Measurements from ENCODE around the gene ARF1. TPM values are rescaled to one million over a fixed set of nuclear protein-coding genes. Genes with fewer than 3 reads are reported as not detected.

The ARF1 gene
- total RNA-seq, 2 experiments from 2014 or later = 163 to 322 TPM

DNA sequence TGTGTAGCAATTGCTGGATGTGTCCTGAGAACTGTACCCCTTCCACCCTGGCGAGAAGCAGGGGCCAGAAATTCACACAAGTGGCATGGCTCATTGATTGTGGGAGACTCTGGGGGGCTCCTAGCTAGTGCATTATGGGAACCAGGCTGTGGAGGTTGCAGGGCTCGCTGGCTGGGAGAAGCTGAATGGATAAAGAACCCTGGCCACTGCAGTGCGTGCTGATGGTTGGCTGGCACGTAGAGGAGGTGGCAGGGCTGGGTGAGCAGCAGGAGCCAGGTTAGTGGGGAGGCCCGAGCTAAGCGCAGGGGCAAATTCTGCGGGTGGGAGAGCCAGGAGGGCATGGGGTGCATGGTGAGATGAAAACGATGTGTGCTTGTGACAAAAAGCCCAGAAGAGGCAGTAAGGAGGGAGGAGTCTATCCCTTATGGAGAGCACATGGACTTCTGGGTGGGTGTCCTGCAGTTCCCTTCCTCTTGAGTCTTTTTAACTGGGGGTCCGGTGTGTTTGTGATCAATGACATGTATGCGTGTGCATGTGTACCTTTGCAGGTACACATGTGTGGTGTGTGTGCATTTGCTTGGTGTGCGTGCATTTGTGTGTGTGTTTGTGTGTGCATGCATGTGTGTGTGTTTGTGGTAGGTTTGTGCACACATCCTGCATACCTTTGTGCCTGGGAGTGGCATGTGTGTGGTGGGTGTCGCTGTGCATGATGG, 61.1 kb downstream of the ARF1 start:
- POLR2A ChIA-PET = interaction anchor here (1.1 to 1.3 kb wide), 2 partner anchors 13 to 21 kb away, joined by 4 to 8 read pairs; partner anchors contain the start of gene IBA57
- TF ChIP-seq EZH2phosphoT487 (IDR thresholded peaks at IDR 0.05; ENCODE audit: borderline replicate concordance, low read depth, low read length) = no peak
- no peak for TF ChIP-seq CTCF (conservative IDR thresholded peaks at IDR 0.05; ENCODE audit: low read length)
- DNase-seq (ENCODE audit: low spot score) = no peak
- intact Hi-C loops (cut with micrococcal nuclease; ENCODE audit: unreplicated experiment) = no loop called here
- Histone ChIP-seq H2AFZ (ENCODE audit: low read length) (no peak overlapping the region), H3K4me1 (ENCODE audit: insufficient read depth, low read length, poor library complexity, severe bottlenecking) (peaks cover 49% of the 10 kb centered on the region), H3K4me3 (ENCODE audit: low read depth, low read length, poor library complexity, severe bottlenecking) (no peak overlapping the region), H3K27ac (ENCODE audit: low read depth, low read length, poor library complexity, severe bottlenecking) (peak overlapping the region; percentile 51), H3K4me2 (ENCODE audit: low read length) (peak overlapping the region; percentile 99), H3K36me3 (ENCODE audit: insufficient read depth, low read length) (peaks cover 43% of the 10 kb centered on the region), H3K79me2 (ENCODE audit: insufficient read depth, low read depth, low read length) (peaks cover 47% of the 10 kb centered on the region), H4K20me1 (ENCODE audit: insufficient read depth, low read length) (peaks cover 16% of the 10 kb centered on the region; the same call in 1 of the 2 replicates), H3K9me3 (ENCODE audit: low read length) (no peaks in the 10 kb centered on the region), H3K9me2 (ENCODE audit: insufficient read depth, low read length) (no peaks in the 10 kb centered on the region)
- BruUV-seq (replicated peaks) = no TSS peak
- CTCF ChIA-PET (ENCODE audit: unreplicated experiment) = no interaction called here

DNA sequence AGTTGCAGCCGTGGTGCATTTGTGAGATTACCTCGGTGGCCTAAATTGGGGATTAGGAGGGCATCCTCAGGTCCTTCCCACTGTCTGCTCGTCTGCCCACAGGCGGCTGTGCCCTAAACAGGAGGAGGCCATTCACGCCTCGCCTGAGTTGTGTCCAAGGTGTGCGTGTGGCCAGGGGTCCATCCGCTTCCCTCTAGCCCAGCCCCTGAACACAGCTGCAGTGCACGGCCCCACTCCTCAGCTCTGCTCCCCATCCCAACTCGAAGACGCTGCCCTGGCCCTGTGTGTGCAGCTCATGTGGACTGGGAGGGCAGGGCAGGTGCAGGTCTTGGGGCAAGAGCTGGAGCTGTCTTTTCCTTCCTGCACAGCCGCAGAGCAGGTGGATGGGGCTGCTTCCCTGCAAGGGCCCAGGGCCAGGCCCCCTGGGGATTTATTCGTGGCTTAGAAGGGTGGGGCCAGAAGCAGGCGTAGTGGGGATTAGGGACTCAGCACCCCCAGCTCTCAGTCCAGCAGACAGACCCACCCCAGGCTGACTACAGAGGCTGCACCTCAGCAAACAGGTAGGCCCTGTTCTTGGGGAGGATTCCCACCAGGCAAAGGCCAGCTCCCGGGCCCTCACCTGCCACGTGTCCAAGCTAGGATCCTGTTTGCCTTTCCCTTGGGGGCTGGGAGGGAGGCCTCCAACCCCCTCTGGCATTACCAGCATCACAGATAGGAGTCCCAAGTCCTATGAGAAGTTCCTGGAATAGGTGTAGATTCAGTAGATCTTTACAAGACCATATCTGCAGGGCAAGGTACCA, 61.9 kb downstream of the ARF1 start:
- DNase-seq (ENCODE audit: low spot score) = no peak
- peaks cover 47% of the 10 kb centered on the region for H3K79me2 ChIP-seq (ENCODE audit: insufficient read depth, low read depth, low read length)
- ChIA-PET POLR2A (interaction anchor here (0.7 kb wide), 1 partner anchor 21 kb away, joined by 3 read pairs; the partner anchor contains the start of gene IBA57), CTCF (ENCODE audit: unreplicated experiment) (interaction anchor here (0.6 kb wide), 1 partner anchor 21 kb away, joined by 3 read pairs; no protein-coding TSS in a partner anchor)
- no peak overlapping the region for H3K27ac ChIP-seq (ENCODE audit: low read depth, low read length, poor library complexity, severe bottlenecking)
- no peak overlapping the region for H2AFZ ChIP-seq (ENCODE audit: low read length)
- peaks cover 49% of the 10 kb centered on the region for H3K4me1 ChIP-seq (ENCODE audit: insufficient read depth, low read length, poor library complexity, severe bottlenecking)
- TF ChIP-seq EZH2phosphoT487 (IDR thresholded peaks at IDR 0.05; ENCODE audit: borderline replicate concordance, low read depth, low read length) = no peak
- intact Hi-C loops (cut with micrococcal nuclease; ENCODE audit: unreplicated experiment) = no loop called here
- peaks cover 16% of the 10 kb centered on the region; the same call in 1 of the 2 replicates for H4K20me1 ChIP-seq (ENCODE audit: insufficient read depth, low read length)
- BruUV-seq (replicated peaks) = no TSS peak
- no peak overlapping the region for H3K4me3 ChIP-seq (ENCODE audit: low read depth, low read length, poor library complexity, severe bottlenecking)
- H3K9me2 ChIP-seq (ENCODE audit: insufficient read depth, low read length) = no peaks in the 10 kb centered on the region
- H3K9me3 ChIP-seq (ENCODE audit: low read length) = no peaks in the 10 kb centered on the region
- peaks cover 47% of the 10 kb centered on the region for H3K36me3 ChIP-seq (ENCODE audit: insufficient read depth, low read length)
- peak overlapping the region; percentile 99 for H3K4me2 ChIP-seq (ENCODE audit: low read length)

GRCh38 chr1:228144993-228145343, 62.5 kb downstream of the ARF1 start:
- DNase-seq (ENCODE audit: low spot score) = no peak
- H3K4me2 ChIP-seq (ENCODE audit: low read length) = no peak overlapping the region
- no peaks in the 10 kb centered on the region for H3K9me3 ChIP-seq (ENCODE audit: low read length)
- CTCF ChIA-PET (ENCODE audit: unreplicated experiment) = interaction anchor here (0.6 kb wide), 1 partner anchor 20 kb away, joined by 3 read pairs; no protein-coding TSS in a partner anchor
- no peak overlapping the region for H2AFZ ChIP-seq (ENCODE audit: low read length)
- TF ChIP-seq EZH2phosphoT487 (IDR thresholded peaks at IDR 0.05; ENCODE audit: borderline replicate concordance, low read depth, low read length) = no peak
- no peak for TF ChIP-seq CTCF (conservative IDR thresholded peaks at IDR 0.05; ENCODE audit: low read length)
- H3K36me3 ChIP-seq (ENCODE audit: insufficient read depth, low read length) = peaks cover 50% of the 10 kb centered on the region
- peaks cover 16% of the 10 kb centered on the region; the same call in 1 of the 2 replicates for H4K20me1 ChIP-seq (ENCODE audit: insufficient read depth, low read length)
- H3K27ac ChIP-seq (ENCODE audit: low read depth, low read length, poor library complexity, severe bottlenecking) = no peak overlapping the region
- H3K4me3 ChIP-seq (ENCODE audit: low read depth, low read length, poor library complexity, severe bottlenecking) = no peak overlapping the region
- intact Hi-C loops (cut with micrococcal nuclease; ENCODE audit: unreplicated experiment) = no loop called here
- H3K9me2 ChIP-seq (ENCODE audit: insufficient read depth, low read length) = no peaks in the 10 kb centered on the region
- H3K79me2 ChIP-seq (ENCODE audit: insufficient read depth, low read depth, low read length) = peaks cover 47% of the 10 kb centered on the region
- peaks cover 52% of the 10 kb centered on the region for H3K4me1 ChIP-seq (ENCODE audit: insufficient read depth, low read length, poor library complexity, severe bottlenecking)
- POLR2A ChIA-PET = no interaction called here
- BruUV-seq (replicated peaks) = no TSS peak

All from OCI-LY7 (cell line).